ENCODE data around the gene NOL3.
A peak's percentile ranks its signal among the peaks of the same experiment; 100 is the strongest.

Gene NOL3

GRCh38 chr16:67199011-67199807, 28.9 kb downstream of the NOL3 start, which contains the start of gene ELMO3:
ELMO3 (plus strand) TSS chr16:67199131; CDS start chr16:67199327, 196 bp downstream.
- no peak within 1 kb of the TSS for H3K4me3 ChIP-seq (replicated peaks in 1 of 2; ENCODE audit: low read depth in 2 of 2, low read length in 2 of 2)
- TF ChIP-seq CTCF (IDR thresholded peaks at IDR 0.05; ENCODE audit: low read depth, low read length): peak; percentile 9
- DNase-seq (ENCODE audit: low read depth in 2 of 2): no peak

DNA sequence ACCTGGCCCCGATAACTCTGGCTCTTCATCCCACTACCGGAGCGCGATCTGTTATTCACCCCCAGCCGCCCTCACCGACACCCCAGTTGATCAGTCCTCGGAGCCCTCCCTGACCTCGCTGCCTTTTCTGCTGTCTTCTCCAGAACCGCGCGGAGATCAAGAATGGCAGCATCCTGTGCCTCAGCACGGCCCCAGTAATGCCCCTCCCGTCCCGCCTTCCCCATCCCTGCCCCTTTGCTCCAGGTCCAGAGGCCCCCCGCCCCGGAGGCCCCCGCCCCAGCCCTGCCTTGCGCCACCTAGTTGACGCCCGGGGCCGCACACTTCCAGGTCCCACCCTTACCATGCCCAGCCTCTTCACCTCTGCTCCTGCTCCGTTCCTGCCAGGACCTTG, 29.5 kb downstream of the NOL3 start:
- H3K4me3 ChIP-seq (replicated peaks in 1 of 2; ENCODE audit: low read depth in 2 of 2, low read length in 2 of 2): no peak overlapping the region
- TF ChIP-seq CTCF (IDR thresholded peaks at IDR 0.05; ENCODE audit: low read depth, low read length): no peak
- DNase-seq (ENCODE audit: low read depth in 2 of 2): no peak

DNA sequence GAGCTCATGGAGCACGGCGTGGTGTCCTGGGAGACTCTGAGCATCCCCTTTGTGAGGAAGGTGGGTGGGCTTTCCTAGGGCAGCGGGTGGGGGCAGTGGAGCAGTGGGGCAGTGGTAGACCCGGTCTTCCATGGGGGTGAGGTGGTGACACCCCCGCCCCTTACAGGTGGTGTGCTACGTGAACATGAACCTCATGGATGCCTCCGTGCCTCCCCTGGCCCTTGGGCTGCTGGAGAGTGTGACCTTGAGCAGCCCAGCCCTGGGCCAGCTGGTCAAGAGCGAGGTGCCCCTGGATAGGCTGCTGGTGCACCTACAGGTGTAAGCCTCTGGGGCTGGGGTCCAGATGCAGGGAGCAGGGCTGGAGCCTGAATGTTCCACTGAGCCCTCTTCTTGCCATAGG, 30.2 kb downstream of the NOL3 start:
- no peak for TF ChIP-seq CTCF (IDR thresholded peaks at IDR 0.05; ENCODE audit: low read depth, low read length)
- no peak for DNase-seq (ENCODE audit: low read depth in 2 of 2)
- no peak overlapping the region for H3K4me3 ChIP-seq (replicated peaks in 1 of 2; ENCODE audit: low read depth in 2 of 2, low read length in 2 of 2)

DNA sequence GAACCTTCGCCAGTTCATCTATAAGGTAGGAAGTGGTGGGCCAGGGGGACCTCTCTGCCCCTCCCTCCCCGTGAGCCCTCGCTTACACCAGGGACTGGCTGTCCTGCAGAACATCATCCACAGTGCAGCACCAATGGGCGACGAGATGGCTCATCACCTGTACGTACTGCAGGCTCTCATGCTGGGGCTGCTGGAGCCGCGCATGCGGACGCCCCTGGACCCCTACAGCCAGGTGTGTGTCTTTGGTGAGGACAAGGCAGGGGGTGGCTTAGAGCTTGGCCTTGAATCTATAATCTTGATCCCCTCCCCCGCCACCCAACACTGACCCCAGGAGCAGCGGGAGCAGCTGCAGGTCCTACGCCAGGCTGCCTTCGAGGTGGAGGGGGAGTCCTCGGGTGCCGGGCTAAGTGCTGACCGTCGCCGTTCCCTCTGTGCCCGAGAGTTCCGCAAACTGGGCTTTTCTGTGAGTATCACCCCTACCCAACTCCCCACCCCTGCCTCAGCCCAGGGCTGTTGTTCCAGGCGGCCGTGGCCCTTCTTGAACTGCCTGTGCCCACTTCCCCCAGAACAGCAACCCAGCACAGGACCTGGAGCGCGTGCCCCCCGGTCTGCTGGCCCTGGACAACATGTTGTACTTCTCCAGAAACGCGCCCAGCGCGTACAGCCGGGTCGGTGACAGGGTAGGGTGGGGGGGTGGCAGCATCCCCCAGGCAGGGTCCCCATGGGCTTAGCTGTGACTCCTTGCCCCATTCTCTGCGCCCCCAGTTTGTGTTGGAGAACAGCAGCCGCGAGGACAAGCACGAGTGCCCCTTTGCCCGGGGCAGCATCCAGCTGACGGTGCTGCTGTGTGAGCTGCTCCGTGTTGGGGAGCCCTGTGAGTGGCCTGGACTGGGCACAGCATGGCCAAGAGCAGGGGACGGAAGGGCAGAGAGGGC, 31.3 kb downstream of the NOL3 start:
- H3K4me3 ChIP-seq (replicated peaks in 1 of 2; ENCODE audit: low read depth in 2 of 2, low read length in 2 of 2): no peak overlapping the region
- DNase-seq (ENCODE audit: low read depth in 2 of 2): no peak
- no peak for TF ChIP-seq CTCF (IDR thresholded peaks at IDR 0.05; ENCODE audit: low read depth, low read length)

GRCh38 chr16:67202426-67202825, 32.1 kb downstream of the NOL3 start:
- no peak overlapping the region for H3K4me3 ChIP-seq (replicated peaks in 1 of 2; ENCODE audit: low read depth in 2 of 2, low read length in 2 of 2)
- no peak for TF ChIP-seq CTCF (IDR thresholded peaks at IDR 0.05; ENCODE audit: low read depth, low read length)

GRCh38 chr16:67202956-67203493, 32.7 kb downstream of the NOL3 start:
- DNase-seq (ENCODE audit: low read depth in 2 of 2): no peak
- H3K4me3 ChIP-seq (replicated peaks in 1 of 2; ENCODE audit: low read depth in 2 of 2, low read length in 2 of 2): no peak overlapping the region
- TF ChIP-seq CTCF (IDR thresholded peaks at IDR 0.05; ENCODE audit: low read depth, low read length): no peak

More at GRCh38 chr16:67202426-67202825, 32.1 kb downstream of the NOL3 start:
- no peak for DNase-seq (ENCODE audit: low read depth in 2 of 2)

All from cardiac fibroblast (primary cell).